GM19043 (cell line): Measurements from ENCODE around the gene DCN.

ENCODE experiments used
- ATAC-seq: cut with Tn5 transposase; IDR thresholded peaks from one replicate; pipeline ENCODE4 v1.9.1; 2021; ENCODE audit warnings: low read depth; ENCODE audit not compliant: unreplicated experiment

DCN gene

GRCh38 chr12:91105807-91106206, 76.8 kb downstream of the DCN start:
- ATAC-seq: no peak

- no peak for ATAC-seq
Measured at GRCh38 chr12:91104812-91105466, 77.7 kb downstream of the DCN start.

- no peak for ATAC-seq
Measured at GRCh38 chr12:91103624-91104023, 79.0 kb downstream of the DCN start.

- ATAC-seq: no peak
Measured at GRCh38 chr12:91103101-91103500, 79.5 kb downstream of the DCN start.

- no peak for ATAC-seq
Measured at GRCh38 chr12:91100906-91101305, 81.7 kb downstream of the DCN start.

GRCh38 chr12:91099836-91100235, 82.8 kb downstream of the DCN start:
- ATAC-seq: no peak

- ATAC-seq: no peak
Measured at GRCh38 chr12:91099341-91099740, 83.3 kb downstream of the DCN start.

- ATAC-seq: no peak
Measured at GRCh38 chr12:91098941-91099340, 83.7 kb downstream of the DCN start.

- no peak for ATAC-seq
Measured at GRCh38 chr12:91098461-91098860, 84.2 kb downstream of the DCN start.

GRCh38 chr12:91094957-91095356, 87.7 kb downstream of the DCN start:
- ATAC-seq: no peak

GRCh38 chr12:91094032-91094662, 88.5 kb downstream of the DCN start:
- ATAC-seq: no peak

- no peak for ATAC-seq
Measured at GRCh38 chr12:91093341-91093740, 89.3 kb downstream of the DCN start.

GRCh38 chr12:91091916-91092715, 90.5 kb downstream of the DCN start:
- ATAC-seq: no peak
